K562 (cell line): ENCODE data around the gene THG1L. TPM values are rescaled to one million over a fixed set of nuclear protein-coding genes. Genes with fewer than 3 reads are reported as not detected.

Source experiments
- CBX1 ChIP-seq: sonication (generic); IDR thresholded peaks from 2 replicates; pipeline ENCODE4 v1.6.1; 2016; ENCODE audit warnings: antibody characterized with exemption, low read depth, mild to moderate bottlenecking
- MCM5 ChIP-seq: fragments of 450-650 bp; IDR thresholded peaks from 2 replicates; pipeline ENCODE4 v1.6.1; 2016; ENCODE audit warnings: low read depth
- MGA ChIP-seq: fragments of 450-650 bp; IDR thresholded peaks from 2 replicates; pipeline ENCODE4 v1.6.1; 2016; ENCODE audit warnings: mild to moderate bottlenecking, moderate library complexity
- NCOR1 ChIP-seq: fragments of 450-650 bp; IDR thresholded peaks from 2 replicates; pipeline ENCODE4 v1.6.1; 2016; ENCODE audit warnings: mild to moderate bottlenecking, moderate library complexity
- SAFB2 ChIP-seq: fragments of 200-400 bp; formaldehyde crosslinking; IDR thresholded peaks from 2 replicates; pipeline ENCODE4 v1.6.1; 2018; ENCODE audit warnings: borderline replicate concordance, low read length, low read depth, moderate library complexity; ENCODE audit not compliant: severe bottlenecking
- TEAD2 ChIP-seq: fragments of 450-650 bp; IDR thresholded peaks from 2 replicates; pipeline ENCODE4 v1.6.1; 2016; ENCODE audit warnings: missing genetic modification characterization, control low read depth, missing compliant biosample characterization
- ZBTB43 ChIP-seq: sonication (generic); formaldehyde crosslinking; IDR thresholded peaks from 2 replicates; pipeline ENCODE4 v1.8.0; 2023; ENCODE audit warnings: mild to moderate bottlenecking, missing genetic modification reagents
- ZNF175 ChIP-seq: fragments of 200-800 bp; sonication (Bioruptor generic); IDR thresholded peaks from 2 replicates; pipeline ENCODE4 v1.6.1; 2016; ENCODE audit warnings: low read depth, mild to moderate bottlenecking, missing genetic modification characterization, missing compliant biosample characterization
- polyA plus RNA-seq, 8 experiments: library from polyadenylated mRNA; depleted of rRNA in 4 of 8; stranded (reverse) in 5 of 8; unstranded in 3 of 8; fragments of >200 nt; fragmentation: Nextera tagmentation in 2 of 8; fragmentation: Illumina TruSeq in 1 of 8; extraction: Ambion mirVana in 2 of 8; extraction: Trizol in 1 of 8; gene quantifications; 2 replicates each; pipeline versions ENCODE4 v1.2.1 to v1.2.3, GENCODE V29; 2011 to 2014; ENCODE audit warnings: inconsistent platforms in 1 of 8, missing spikeins in 1 of 8
- total RNA-seq, 7 experiments: library from RNA; depleted of rRNA in 6 of 7; stranded (reverse); fragments of >200 nt in 6 of 7; fragmentation: Illumina TruSeq in 2 of 7; extraction: Trizol in 2 of 7; gene quantifications; 2 replicates each; pipeline versions ENCODE4 v1.2.1 to v1.2.3, GENCODE V29; 2011 to 2021; ENCODE audit warnings: low replicate concordance in 1 of 7
- TF ChIP-seq, protein P1 (sequence below): fragments of 250-450 bp; sonication (Bioruptor Pico); IDR thresholded peaks from 2 replicates; pipeline ENCODE4 v1.4.0; 2020; ENCODE audit warnings: mild to moderate bottlenecking
- TF ChIP-seq, protein P2 (sequence below): sonication (generic); formaldehyde crosslinking; IDR thresholded peaks from 2 replicates; pipeline ENCODE4 v1.8.0; 2022; ENCODE audit warnings: mild to moderate bottlenecking, missing genetic modification reagents

Gene THG1L
- total and polyA plus RNA-seq, 9 of the 15 experiments (the other 6 are each of a cell fraction or from before 2014, with no cell fraction given), result 21.8 to 40.7 (median 28.0) TPM

GRCh38 chr5:157732596-157733262 lies 1.5 kb downstream of the THG1L start (continued):
- TF ChIP-seq MGA, result no peak
- TF ChIP-seq MCM5, result no peak
- TF ChIP-seq, protein P1, sequence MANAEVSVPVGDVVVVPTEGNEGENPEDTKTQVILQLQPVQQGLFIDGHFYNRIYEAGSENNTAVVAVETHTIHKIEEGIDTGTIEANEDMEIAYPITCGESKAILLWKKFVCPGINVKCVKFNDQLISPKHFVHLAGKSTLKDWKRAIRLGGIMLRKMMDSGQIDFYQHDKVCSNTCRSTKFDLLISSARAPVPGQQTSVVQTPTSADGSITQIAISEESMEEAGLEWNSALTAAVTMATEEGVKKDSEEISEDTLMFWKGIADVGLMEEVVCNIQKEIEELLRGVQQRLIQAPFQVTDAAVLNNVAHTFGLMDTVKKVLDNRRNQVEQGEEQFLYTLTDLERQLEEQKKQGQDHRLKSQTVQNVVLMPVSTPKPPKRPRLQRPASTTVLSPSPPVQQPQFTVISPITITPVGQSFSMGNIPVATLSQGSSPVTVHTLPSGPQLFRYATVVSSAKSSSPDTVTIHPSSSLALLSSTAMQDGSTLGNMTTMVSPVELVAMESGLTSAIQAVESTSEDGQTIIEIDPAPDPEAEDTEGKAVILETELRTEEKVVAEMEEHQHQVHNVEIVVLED (CRISPR knock-in tag), result 0 out of 2 replicates have a peak, but pooled peaks have one; percentile 8
- TF ChIP-seq SAFB2, result no peak
- TF ChIP-seq ZBTB43 (CRISPR knock-in tag), result no peak
- peak; percentile 68 for TF ChIP-seq NCOR1
- TF ChIP-seq TEAD2, result no peak
- no peak for TF ChIP-seq CBX1
- TF ChIP-seq, protein P2, sequence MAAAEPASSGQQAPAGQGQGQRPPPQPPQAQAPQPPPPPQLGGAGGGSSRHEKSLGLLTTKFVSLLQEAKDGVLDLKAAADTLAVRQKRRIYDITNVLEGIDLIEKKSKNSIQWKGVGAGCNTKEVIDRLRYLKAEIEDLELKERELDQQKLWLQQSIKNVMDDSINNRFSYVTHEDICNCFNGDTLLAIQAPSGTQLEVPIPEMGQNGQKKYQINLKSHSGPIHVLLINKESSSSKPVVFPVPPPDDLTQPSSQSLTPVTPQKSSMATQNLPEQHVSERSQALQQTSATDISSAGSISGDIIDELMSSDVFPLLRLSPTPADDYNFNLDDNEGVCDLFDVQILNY (CRISPR knock-in tag), result no peak
- no peak for TF ChIP-seq ZNF175 (CRISPR knock-in tag)
